A549 (cell line): ENCODE results near the gene A4GALT. TPM values are rescaled to one million over a fixed set of nuclear protein-coding genes. Genes with fewer than 3 reads are reported as not detected.

Source experiments
- ATAC-seq, 2 experiments: fragments of 200-7000 bp in 1 of 2; fragments of >200 bp in 1 of 2; cut with Nextera tagmentation in 1 of 2; cut with Tn5 transposase in 1 of 2; 3 replicates each; pipeline versions ENCODE4 v1.8.0 to v1.9.1; 2018 to 2020; ENCODE audit warnings: mild to moderate bottlenecking in 1 of 2, moderate library complexity in 1 of 2
- CTCF ChIA-PET: fragments of 300-600 bp; sonication (Branson Sonifier 250); formaldehyde crosslinking; extraction: SDS; loops from one replicate; lab custom pipeline; 2021; ENCODE audit warnings: antibody characterized with exemption, inconsistent platforms; lab: Yijun Ruan, JAX
- POLR2A ChIA-PET: fragments of 350-600 bp; formaldehyde crosslinking; extraction: SDS; loops from one replicate; lab custom pipeline; 2021; ENCODE audit warnings: antibody characterized with exemption, inconsistent platforms; lab: Yijun Ruan, JAX
- DNase-seq, 2 experiments: peaks; one replicate each; pipeline versions ENCODE4 v3.0.0 to v3.0.0-alpha.2; 2011 to 2016; ENCODE audit warnings: low read depth in 1 of 2, low spot score in 1 of 2
- FAIRE-seq: peaks from 2 replicates; lab custom pipeline; 2011; peaks lifted over from hg19 to GRCh38; lab: Jason Lieb, UNC
- H3K27ac ChIP-seq, 2 experiments: fragments of >200 bp; sonication (Bioruptor Twin); formaldehyde crosslinking; 3 replicates each; pipeline ENCODE4 v1.5.1; 2016 to 2017
- H3K4me1 ChIP-seq: fragments of >200 bp; sonication (Bioruptor Twin); formaldehyde crosslinking; 3 replicates; pipeline ENCODE4 v1.6.1; 2016
- H3K4me2 ChIP-seq: fragments of >200 bp; sonication (Bioruptor Twin); formaldehyde crosslinking; 3 replicates; pipeline ENCODE4 v1.6.1; 2016
- H3K4me3 ChIP-seq: fragments of >200 bp; sonication (Bioruptor Twin); formaldehyde crosslinking; 3 replicates; pipeline ENCODE4 v1.5.1; 2016
- H3K9me3 ChIP-seq: fragments of >200 bp; sonication (Bioruptor Twin); formaldehyde crosslinking; 3 replicates; pipeline ENCODE4 v1.6.1; 2016
- CHD2 ChIP-seq: fragments of 150-350 bp; IDR thresholded peaks from 2 replicates; pipeline ENCODE4 v1.6.1; 2014; ENCODE audit warnings: low read length; ENCODE audit not compliant: partially characterized antibody
- CHD4 ChIP-seq: fragments of 200-600 bp; sonication (generic); IDR thresholded peaks from 2 replicates; pipeline ENCODE4 v1.6.1; 2016; ENCODE audit warnings: antibody characterized with exemption, mild to moderate bottlenecking, borderline replicate concordance
- FOSB ChIP-seq: fragments of 250-450 bp; sonication (Bioruptor Pico); IDR thresholded peaks from 2 replicates; pipeline ENCODE4 v1.5.0; 2020; ENCODE audit warnings: mild to moderate bottlenecking, moderate library complexity
- FOSL2 ChIP-seq, 2 experiments: fragments of 450-650 bp in 1 of 2; fragments of >200 bp in 1 of 2; sonication (Bioruptor Twin) in 1 of 2; formaldehyde crosslinking; IDR thresholded peaks; 2 replicates each; pipeline versions ENCODE4 v1.5.0 to v1.6.1; 2016 to 2020; ENCODE audit warnings: mild to moderate bottlenecking in 1 of 2, moderate library complexity in 1 of 2
- FOXS1 ChIP-seq: fragments of 250-450 bp; sonication (Bioruptor Pico); IDR thresholded peaks from 2 replicates; pipeline ENCODE4 v1.5.0; 2020; ENCODE audit warnings: mild to moderate bottlenecking, moderate library complexity
- HEYL ChIP-seq: fragments of 250-450 bp; sonication (Bioruptor Pico); IDR thresholded peaks from 2 replicates; pipeline ENCODE4 v1.8.0; 2021; ENCODE audit warnings: mild to moderate bottlenecking, moderate library complexity
- HMGXB4 ChIP-seq: fragments of 250-450 bp; sonication (Bioruptor Pico); IDR thresholded peaks from 2 replicates; pipeline ENCODE4 v1.5.0; 2021; ENCODE audit warnings: mild to moderate bottlenecking, moderate library complexity, borderline replicate concordance
- HOXA7 ChIP-seq: fragments of 250-450 bp; sonication (Bioruptor Pico); IDR thresholded peaks from 2 replicates; pipeline ENCODE4 v1.5.0; 2020; ENCODE audit warnings: mild to moderate bottlenecking, moderate library complexity
- HOXB13 ChIP-seq: fragments of 250-450 bp; sonication (Bioruptor Pico); IDR thresholded peaks from 2 replicates; pipeline ENCODE4 v1.5.0; 2020; ENCODE audit warnings: low read depth, mild to moderate bottlenecking, moderate library complexity
- HOXB5 ChIP-seq: fragments of 250-450 bp; sonication (Bioruptor Pico); IDR thresholded peaks from 2 replicates; pipeline ENCODE4 v1.5.0; 2020; ENCODE audit warnings: mild to moderate bottlenecking, moderate library complexity
- JUNB ChIP-seq: fragments of >200 bp; sonication (Bioruptor Twin); formaldehyde crosslinking; IDR thresholded peaks from 2 replicates; pipeline ENCODE4 v1.6.1; 2016
- KDM5A ChIP-seq: fragments of 200-600 bp; sonication (generic); IDR thresholded peaks from 2 replicates; pipeline ENCODE4 v1.6.1; 2016; ENCODE audit warnings: antibody characterized with exemption, mild to moderate bottlenecking
- PHF8 ChIP-seq: fragments of 200-600 bp; sonication (generic); IDR thresholded peaks from 2 replicates; pipeline ENCODE4 v1.6.1; 2016; ENCODE audit warnings: low read depth, mild to moderate bottlenecking, antibody characterized with exemption, moderate library complexity, borderline replicate concordance
- RARB ChIP-seq: fragments of 250-450 bp; sonication (Bioruptor Pico); IDR thresholded peaks from 2 replicates; pipeline ENCODE4 v1.8.0; 2021; ENCODE audit warnings: mild to moderate bottlenecking, moderate library complexity
- RNF2 ChIP-seq: fragments of 200-600 bp; sonication (generic); IDR thresholded peaks from 2 replicates; pipeline ENCODE4 v1.6.1; 2016; ENCODE audit warnings: low read depth, mild to moderate bottlenecking, antibody characterized with exemption, moderate library complexity, borderline replicate concordance
- SMC3 ChIP-seq: fragments of >200 bp; sonication (Bioruptor Twin); formaldehyde crosslinking; IDR thresholded peaks from 3 replicates; pipeline ENCODE4 v1.6.1; 2018; ENCODE audit warnings: inconsistent platforms
- SREBF2 ChIP-seq: fragments of 450-650 bp; IDR thresholded peaks from 2 replicates; pipeline ENCODE4 v1.6.1; 2014; ENCODE audit warnings: mild to moderate bottlenecking, moderate library complexity
- WGBS: methylation state at CpG from one replicate; pipeline ENCODE4 v1.1.6; 2017; ENCODE audit errors: missing lambda C conversion rate; 5-methylcytosine and 5-hydroxymethylcytosine counted together
- polyA plus RNA-seq, 4 experiments: library from polyadenylated mRNA; depleted of rRNA in 3 of 4; stranded (reverse); fragments of >200 nt; fragmentation: RNase III in 1 of 4; extraction: RNeasy Plus Mini Kit Qiagen cat#74134 plus additional on column Dnase treatment in 1 of 4; gene quantifications; 2 replicates in 3 of 4; 3 replicates in 1 of 4; pipeline ENCODE4 v1.2.3, GENCODE V29; 2011 to 2017
- TF ChIP-seq, protein P1 (sequence below): fragments of >200 bp; sonication (Bioruptor Twin); formaldehyde crosslinking; IDR thresholded peaks from 3 replicates; pipeline ENCODE4 v1.5.1; 2016
- TF ChIP-seq, protein P2 (sequence below): fragments of 150-350 bp; IDR thresholded peaks from 2 replicates; pipeline ENCODE4 v1.6.1; 2014; ENCODE audit warnings: low read depth, mild to moderate bottlenecking, low read length
- TF ChIP-seq, protein P3 (sequence below): IDR thresholded peaks from 2 replicates; pipeline ENCODE4 v1.6.1; 2012
- TF ChIP-seq, protein P4 (sequence below): IDR thresholded peaks from 2 replicates; pipeline ENCODE4 v1.6.1; 2012; ENCODE audit warnings: low read depth, borderline replicate concordance
- TF ChIP-seq, protein P5 (sequence below): fragments of >200 bp; sonication (Bioruptor Twin); formaldehyde crosslinking; IDR thresholded peaks from 3 replicates; pipeline ENCODE4 v1.6.1; 2016

Gene A4GALT
- polyA plus RNA-seq, 2 of the 4 experiments (the other 2 are of a cell fraction): 5.1 to 7.8 TPM

- TF ChIP-seq, protein P1, sequence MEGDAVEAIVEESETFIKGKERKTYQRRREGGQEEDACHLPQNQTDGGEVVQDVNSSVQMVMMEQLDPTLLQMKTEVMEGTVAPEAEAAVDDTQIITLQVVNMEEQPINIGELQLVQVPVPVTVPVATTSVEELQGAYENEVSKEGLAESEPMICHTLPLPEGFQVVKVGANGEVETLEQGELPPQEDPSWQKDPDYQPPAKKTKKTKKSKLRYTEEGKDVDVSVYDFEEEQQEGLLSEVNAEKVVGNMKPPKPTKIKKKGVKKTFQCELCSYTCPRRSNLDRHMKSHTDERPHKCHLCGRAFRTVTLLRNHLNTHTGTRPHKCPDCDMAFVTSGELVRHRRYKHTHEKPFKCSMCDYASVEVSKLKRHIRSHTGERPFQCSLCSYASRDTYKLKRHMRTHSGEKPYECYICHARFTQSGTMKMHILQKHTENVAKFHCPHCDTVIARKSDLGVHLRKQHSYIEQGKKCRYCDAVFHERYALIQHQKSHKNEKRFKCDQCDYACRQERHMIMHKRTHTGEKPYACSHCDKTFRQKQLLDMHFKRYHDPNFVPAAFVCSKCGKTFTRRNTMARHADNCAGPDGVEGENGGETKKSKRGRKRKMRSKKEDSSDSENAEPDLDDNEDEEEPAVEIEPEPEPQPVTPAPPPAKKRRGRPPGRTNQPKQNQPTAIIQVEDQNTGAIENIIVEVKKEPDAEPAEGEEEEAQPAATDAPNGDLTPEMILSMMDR: no peak
- TF ChIP-seq HEYL (no peak), JUNB (no peak), CHD4 (no peak)
Measured at GRCh38 chr22:42648017-42648367, 72.7 kb downstream of the A4GALT start (continued).

- no peak for DNase-seq
- FAIRE-seq: no peak
- peak overlapping the region in 1 of 2 experiments; percentile 31; a peak in 1 of 6 replicates for H3K27ac ChIP-seq
- H3K9me3 ChIP-seq: no peaks in the 10 kb centered on the region
- no peak overlapping the region for H3K4me3 ChIP-seq
- H3K4me2 ChIP-seq: no peak overlapping the region
- WGBS: 84% methylated on average over 6 of the region's 16 CpGs
- H3K4me1 ChIP-seq: peaks cover 37% of the 10 kb centered on the region
- ChIA-PET POLR2A (no interaction called here), CTCF (interaction anchor here (0.5 to 1.4 kb wide), 4 partner anchors 15 to 160 kb away, joined by 3 to 4 read pairs (median 3); no protein-coding TSS in a partner anchor)
- ATAC-seq: no peak
- TF ChIP-seq, protein P2, sequence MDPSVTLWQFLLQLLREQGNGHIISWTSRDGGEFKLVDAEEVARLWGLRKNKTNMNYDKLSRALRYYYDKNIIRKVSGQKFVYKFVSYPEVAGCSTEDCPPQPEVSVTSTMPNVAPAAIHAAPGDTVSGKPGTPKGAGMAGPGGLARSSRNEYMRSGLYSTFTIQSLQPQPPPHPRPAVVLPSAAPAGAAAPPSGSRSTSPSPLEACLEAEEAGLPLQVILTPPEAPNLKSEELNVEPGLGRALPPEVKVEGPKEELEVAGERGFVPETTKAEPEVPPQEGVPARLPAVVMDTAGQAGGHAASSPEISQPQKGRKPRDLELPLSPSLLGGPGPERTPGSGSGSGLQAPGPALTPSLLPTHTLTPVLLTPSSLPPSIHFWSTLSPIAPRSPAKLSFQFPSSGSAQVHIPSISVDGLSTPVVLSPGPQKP: no peak
- TF ChIP-seq RARB: no peak
- TF ChIP-seq FOSB (CRISPR knock-in tag): no peak
- TF ChIP-seq FOXS1: no peak
- no peak for TF ChIP-seq PHF8
- TF ChIP-seq FOSL2 (IDR thresholded peaks at IDR 0.05): no peak
- TF ChIP-seq FOSL2 (CRISPR knock-in tag; IDR thresholded peaks at IDR 0.05): no peak
- TF ChIP-seq HMGXB4 (CRISPR knock-in tag): no peak
- TF ChIP-seq SMC3: no peak
- TF ChIP-seq HOXB5 (CRISPR knock-in tag): no peak
- no peak for TF ChIP-seq KDM5A
- TF ChIP-seq SREBF2: no peak
- TF ChIP-seq HOXA7: no peak
- no peak for TF ChIP-seq RNF2
- TF ChIP-seq, protein P1: no peak
- TF ChIP-seq, protein P3, sequence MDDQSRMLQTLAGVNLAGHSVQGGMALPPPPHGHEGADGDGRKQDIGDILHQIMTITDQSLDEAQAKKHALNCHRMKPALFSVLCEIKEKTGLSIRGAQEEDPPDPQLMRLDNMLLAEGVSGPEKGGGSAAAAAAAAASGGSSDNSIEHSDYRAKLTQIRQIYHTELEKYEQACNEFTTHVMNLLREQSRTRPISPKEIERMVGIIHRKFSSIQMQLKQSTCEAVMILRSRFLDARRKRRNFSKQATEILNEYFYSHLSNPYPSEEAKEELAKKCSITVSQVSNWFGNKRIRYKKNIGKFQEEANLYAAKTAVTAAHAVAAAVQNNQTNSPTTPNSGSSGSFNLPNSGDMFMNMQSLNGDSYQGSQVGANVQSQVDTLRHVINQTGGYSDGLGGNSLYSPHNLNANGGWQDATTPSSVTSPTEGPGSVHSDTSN: no peak
- TF ChIP-seq HOXB13: no peak
- no peak for TF ChIP-seq CHD2
- no peak for TF ChIP-seq CHD4
- TF ChIP-seq, protein P4, sequence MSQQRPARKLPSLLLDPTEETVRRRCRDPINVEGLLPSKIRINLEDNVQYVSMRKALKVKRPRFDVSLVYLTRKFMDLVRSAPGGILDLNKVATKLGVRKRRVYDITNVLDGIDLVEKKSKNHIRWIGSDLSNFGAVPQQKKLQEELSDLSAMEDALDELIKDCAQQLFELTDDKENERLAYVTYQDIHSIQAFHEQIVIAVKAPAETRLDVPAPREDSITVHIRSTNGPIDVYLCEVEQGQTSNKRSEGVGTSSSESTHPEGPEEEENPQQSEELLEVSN: no peak
- TF ChIP-seq, protein P5, sequence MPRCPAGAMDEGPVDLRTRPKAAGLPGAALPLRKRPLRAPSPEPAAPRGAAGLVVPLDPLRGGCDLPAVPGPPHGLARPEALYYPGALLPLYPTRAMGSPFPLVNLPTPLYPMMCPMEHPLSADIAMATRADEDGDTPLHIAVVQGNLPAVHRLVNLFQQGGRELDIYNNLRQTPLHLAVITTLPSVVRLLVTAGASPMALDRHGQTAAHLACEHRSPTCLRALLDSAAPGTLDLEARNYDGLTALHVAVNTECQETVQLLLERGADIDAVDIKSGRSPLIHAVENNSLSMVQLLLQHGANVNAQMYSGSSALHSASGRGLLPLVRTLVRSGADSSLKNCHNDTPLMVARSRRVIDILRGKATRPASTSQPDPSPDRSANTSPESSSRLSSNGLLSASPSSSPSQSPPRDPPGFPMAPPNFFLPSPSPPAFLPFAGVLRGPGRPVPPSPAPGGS: no peak
Measured at GRCh38 chr22:42646569-42647525, 73.8 kb downstream of the A4GALT start.
